Subcutaneous adipose tissue (tissue), 4 donors: ENCODE measurements around the gene USP20. TPM values are rescaled to one million over a fixed set of nuclear protein-coding genes. Genes with fewer than 3 reads are reported as not detected.

Experiments
- total RNA-seq, 4 donors: library from RNA; depleted of rRNA; stranded (reverse); fragments of >200 nt; gene quantifications; one replicate each; pipeline ENCODE4 v1.1.0, GENCODE V29; 2016
- TF ChIP-seq, protein P1 (sequence below): fragments of 450-650 bp; IDR thresholded peaks from one replicate; pipeline ENCODE4 v1.5.1; 2016; ENCODE audit warnings: low read depth, mild to moderate bottlenecking, control low read depth, antibody characterized with exemption, moderate library complexity

Gene USP20
- total RNA-seq, 4 donors from 2014 or later: 12.1 to 23.7 (median 19.8) TPM

GRCh38 chr9:129885670-129886106 lies 50.4 kb downstream of the USP20 start:
- TF ChIP-seq, protein P1, sequence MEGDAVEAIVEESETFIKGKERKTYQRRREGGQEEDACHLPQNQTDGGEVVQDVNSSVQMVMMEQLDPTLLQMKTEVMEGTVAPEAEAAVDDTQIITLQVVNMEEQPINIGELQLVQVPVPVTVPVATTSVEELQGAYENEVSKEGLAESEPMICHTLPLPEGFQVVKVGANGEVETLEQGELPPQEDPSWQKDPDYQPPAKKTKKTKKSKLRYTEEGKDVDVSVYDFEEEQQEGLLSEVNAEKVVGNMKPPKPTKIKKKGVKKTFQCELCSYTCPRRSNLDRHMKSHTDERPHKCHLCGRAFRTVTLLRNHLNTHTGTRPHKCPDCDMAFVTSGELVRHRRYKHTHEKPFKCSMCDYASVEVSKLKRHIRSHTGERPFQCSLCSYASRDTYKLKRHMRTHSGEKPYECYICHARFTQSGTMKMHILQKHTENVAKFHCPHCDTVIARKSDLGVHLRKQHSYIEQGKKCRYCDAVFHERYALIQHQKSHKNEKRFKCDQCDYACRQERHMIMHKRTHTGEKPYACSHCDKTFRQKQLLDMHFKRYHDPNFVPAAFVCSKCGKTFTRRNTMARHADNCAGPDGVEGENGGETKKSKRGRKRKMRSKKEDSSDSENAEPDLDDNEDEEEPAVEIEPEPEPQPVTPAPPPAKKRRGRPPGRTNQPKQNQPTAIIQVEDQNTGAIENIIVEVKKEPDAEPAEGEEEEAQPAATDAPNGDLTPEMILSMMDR: no peak

GRCh38 chr9:129886226-129887174 lies 51.2 kb downstream of the USP20 start:
- TF ChIP-seq, protein P1: no peak

DNA sequence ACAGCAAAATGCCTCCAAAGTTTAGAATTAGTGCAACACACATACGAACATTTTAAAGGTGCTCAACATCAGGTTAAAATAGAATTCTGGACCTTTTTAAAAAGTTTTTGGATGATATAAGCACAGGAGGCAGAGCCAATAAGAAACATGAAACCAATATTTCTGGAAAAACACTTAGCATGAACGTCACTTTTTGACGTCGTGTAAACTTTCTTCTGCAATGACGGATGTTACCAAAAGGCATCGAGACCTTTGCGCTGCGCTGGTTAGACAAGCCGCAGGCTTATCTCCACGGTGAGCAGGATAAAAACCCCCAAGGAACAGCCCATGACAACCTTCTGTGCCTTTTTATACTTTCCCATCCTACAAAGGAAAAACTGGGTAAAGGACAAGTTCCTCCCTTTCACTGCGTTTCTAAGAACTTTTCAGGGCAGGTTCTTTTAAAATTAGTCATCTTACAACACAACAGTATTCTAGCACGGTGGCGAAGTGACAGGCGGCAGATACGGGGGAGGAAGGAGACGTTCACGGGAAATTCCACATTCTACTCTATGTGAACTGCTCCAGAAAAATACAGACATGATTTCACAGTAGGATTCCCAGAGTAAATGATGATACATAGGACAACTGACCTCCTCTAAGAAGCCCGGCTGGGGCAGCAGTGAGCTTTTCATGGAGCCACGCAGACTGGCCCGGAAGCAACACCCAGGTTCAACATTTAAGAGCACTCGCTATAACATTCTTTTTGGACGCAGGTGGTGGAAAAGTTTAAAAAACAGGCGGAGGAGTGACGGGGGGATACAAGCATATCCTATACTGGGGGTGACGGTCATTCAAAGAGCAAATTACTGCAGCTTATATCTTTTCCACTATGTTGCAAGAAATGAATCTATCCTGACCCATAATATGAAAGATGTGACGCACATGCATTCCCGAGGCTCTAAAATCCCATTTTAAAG lies 52.4 kb downstream of the USP20 start:
- TF ChIP-seq, protein P1: no peak

GRCh38 chr9:129888293-129889121 lies 53.2 kb downstream of the USP20 start:
- TF ChIP-seq, protein P1: no peak

DNA sequence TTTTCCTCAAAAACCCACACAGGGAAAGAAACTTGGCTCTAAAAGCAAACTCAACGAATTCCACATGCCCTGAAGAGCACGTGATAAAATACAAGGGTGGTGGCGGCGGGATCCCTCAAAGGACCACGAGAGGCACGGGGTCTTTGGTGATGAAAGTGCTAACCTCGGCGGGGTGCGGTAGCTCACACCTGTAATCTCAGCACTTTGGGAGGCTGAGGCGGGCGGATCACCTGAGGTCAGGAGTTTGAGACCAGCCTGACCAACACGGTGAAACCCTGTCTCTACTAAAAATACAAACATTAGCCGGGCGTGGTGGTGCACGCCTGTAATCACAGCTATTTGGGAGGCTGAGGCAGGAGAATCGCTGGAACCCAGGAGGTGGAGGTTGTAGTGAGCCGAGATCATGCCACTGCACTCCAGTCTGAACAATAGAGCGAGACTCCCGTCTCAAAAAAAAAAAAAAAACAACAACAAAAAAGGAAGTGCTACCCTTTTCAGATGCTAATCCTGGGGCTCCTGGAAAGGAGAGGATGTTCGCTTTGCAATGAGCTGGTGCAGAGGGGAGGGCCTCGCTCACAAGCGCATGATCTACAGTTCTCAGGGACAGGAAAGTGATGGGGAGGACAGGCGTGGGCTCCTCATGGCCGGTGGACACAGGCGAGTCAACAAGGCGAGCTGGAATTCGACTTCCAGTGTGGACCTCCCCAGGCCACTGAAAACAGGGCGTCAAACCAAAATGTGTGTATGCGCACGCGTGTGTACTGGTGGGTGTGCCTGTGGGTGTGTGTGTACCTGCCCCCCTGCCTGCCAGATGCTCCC lies 54.1 kb downstream of the USP20 start:
- TF ChIP-seq, protein P1: no peak

DNA sequence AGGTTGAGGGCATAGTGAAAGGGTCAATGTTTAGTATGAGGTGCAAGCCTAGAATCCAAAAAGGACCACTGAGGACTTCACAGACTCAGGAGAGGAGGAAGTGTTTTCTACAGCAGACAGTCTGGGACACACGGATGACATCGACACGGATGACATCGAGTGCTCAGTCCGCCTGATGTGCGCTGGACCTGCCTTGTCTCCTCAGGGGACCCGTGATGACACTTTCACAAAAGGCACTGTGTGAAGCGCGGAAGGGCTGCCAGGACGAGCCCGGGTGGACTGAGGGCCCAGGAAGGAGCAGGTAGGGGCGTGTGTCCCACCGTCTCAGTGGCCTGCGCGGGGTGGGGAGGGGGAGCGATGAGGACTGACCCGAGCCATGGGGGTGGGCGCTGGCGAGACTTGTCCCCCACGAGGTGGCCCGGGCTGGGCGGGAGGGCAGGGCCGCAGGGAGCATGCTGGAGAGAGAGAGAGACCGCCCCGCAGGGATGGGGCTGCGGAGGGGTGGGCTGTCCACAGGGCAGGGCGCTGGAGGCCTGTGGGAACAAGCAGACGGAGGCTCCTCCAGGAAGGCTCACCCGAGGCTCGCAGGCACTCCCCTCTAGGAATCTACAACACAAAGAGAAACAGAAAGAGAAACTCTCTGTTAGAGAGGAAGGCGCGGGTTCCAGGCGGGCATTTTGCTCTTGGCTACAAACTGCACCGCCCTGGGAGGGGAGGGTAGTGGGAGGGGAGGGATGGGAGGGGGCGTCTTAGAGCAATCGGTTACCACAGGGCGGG lies 54.9 kb downstream of the USP20 start:
- TF ChIP-seq, protein P1: no peak
